Stomach (tissue), 9 donors: ENCODE measurements around the gene FAM114A1. TPM values are rescaled to one million over a fixed set of nuclear protein-coding genes. Genes with fewer than 3 reads are reported as not detected.

Experiments used
- DNase-seq, 2 donors: peaks; one replicate each; pipeline versions ENCODE4 v3.0.0 to v3.0.0-alpha.2; 2013 to 2019
- H3K27ac ChIP-seq, 5 donors: fragments of 200-600 bp in 4 of 5; sonication (generic) in 4 of 5; one replicate each; pipeline ENCODE4 v1.5.1; 2013 to 2019; ENCODE audit warnings: mild to moderate bottlenecking in 1 of 5, moderate library complexity in 1 of 5
- H3K27me3 ChIP-seq, 3 donors: fragments of 200-600 bp; sonication (generic); one replicate each; pipeline ENCODE4 v1.5.1; 2017 to 2019; ENCODE audit warnings: mixed run types in 1 of 3
- H3K36me3 ChIP-seq, 4 donors: fragments of 200-600 bp; sonication (generic); 1 replicate in 3 of 4; 2 replicates in 1 of 4; pipeline ENCODE4 v1.5.1; 2016 to 2019
- H3K4me1 ChIP-seq, 4 donors: fragments of 200-600 bp; sonication (generic); one replicate each; pipeline ENCODE4 v1.5.1; 2016 to 2019
- H3K4me3 ChIP-seq, 4 donors: fragments of 200-600 bp; sonication (generic) in 3 of 4; one replicate each; pipeline ENCODE4 v1.5.1; 2016 to 2019; ENCODE audit warnings: mild to moderate bottlenecking in 1 of 4
- H3K9me3 ChIP-seq, 4 donors: fragments of 200-600 bp; sonication (generic); one replicate each; pipeline ENCODE4 v1.5.1; 2016 to 2019
- CTCF ChIP-seq, 7 experiments: fragments of 450-650 bp in 4 of 7; fragments of 200-600 bp in 3 of 7; sonication (generic) in 3 of 7; IDR thresholded peaks; one replicate each; pipeline ENCODE4 v1.5.1; 2016 to 2019; ENCODE audit warnings: antibody characterized with exemption in 7 of 7, control low read depth in 2 of 7, mild to moderate bottlenecking in 1 of 7
- EP300 ChIP-seq: sonication (generic); formaldehyde crosslinking; IDR thresholded peaks from one replicate; pipeline ENCODE4 v1.6.1; 2017; ENCODE audit warnings: antibody characterized with exemption
- POLR2A ChIP-seq, 4 donors: fragments of 450-650 bp; IDR thresholded peaks; one replicate each; pipeline ENCODE4 v1.6.1; 2016; ENCODE audit warnings: antibody characterized with exemption in 4 of 4, control low read depth in 2 of 4, mild to moderate bottlenecking in 1 of 4, moderate library complexity in 1 of 4
- POLR2AphosphoS5 ChIP-seq, 3 donors: sonication (generic); formaldehyde crosslinking; IDR thresholded peaks; one replicate each; pipeline ENCODE4 v1.6.1; 2016; ENCODE audit warnings: antibody characterized with exemption in 3 of 3
- WGBS, 5 donors: extraction: QIAGEN DNeasy Blood & Tissue Kit in 3 of 5; methylation state at CpG; one replicate each; pipeline versions ENCODE4 v1.1.5 to v1.1.7; 2013 to 2018; 5-methylcytosine and 5-hydroxymethylcytosine counted together
- intact Hi-C: fragments of 100-400 bp; cut with DNase I; formaldehyde crosslinking; loops from one replicate; pipeline ENCODE4 v1.15.1; 2023; ENCODE audit warnings: low total_unique reads
- polyA plus RNA-seq, 3 donors: library from polyadenylated mRNA; stranded (reverse); fragments of 200-250 nt; gene quantifications; one replicate each; pipeline ENCODE4 v1.2.3, GENCODE V29; 2013
- total RNA-seq, 5 donors: library from RNA; depleted of rRNA; stranded (reverse); fragments of >200 nt; gene quantifications; one replicate each; pipeline versions ENCODE4 v1.1.0 to v1.2.3, GENCODE V29; 2014 to 2016
- donor health status: healthy with polysubstance abuse.
- donor health status: Bipolar disorder and iron deficiency.
- donor health status: healthy.

Gene FAM114A1
- total and polyA plus RNA-seq, 8 donors = 10.4 to 149 (median 47.9) TPM

DNA sequence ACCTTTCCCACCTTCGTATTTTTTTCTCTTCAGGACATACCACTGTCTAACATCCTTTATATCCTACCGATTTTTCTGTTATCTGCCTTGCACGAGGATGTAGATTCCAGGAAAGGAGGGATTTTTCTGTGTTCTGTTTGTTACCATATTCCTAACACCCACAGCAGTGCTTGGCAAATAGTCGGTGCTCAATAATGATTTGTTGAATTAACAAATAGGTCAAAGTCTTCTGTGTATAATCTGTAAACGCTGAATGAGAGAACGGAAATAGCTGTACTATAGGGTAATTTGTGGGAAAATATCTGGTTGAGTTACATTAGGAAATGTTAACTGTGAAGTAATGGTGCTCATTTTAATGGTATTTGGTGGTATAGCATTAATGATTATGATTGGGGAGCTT is 83.1 kb downstream of the FAM114A1 start:
- TF ChIP-seq CTCF (IDR thresholded peaks at IDR 0.05) (no peak), POLR2A (IDR thresholded peaks at IDR 0.05) (no peak)
- 24 to 46% (median 33%) methylated on average over 6 of the region's 6 CpGs for WGBS, 5 donors
- peaks cover 0 to 2% (median 1%) of the 10 kb centered on the region in 4 donors for H3K36me3 ChIP-seq
- intact Hi-C loops = no loop called here
- no peak overlapping the region for H3K4me3 ChIP-seq
- H3K4me1 ChIP-seq = peaks cover 0 to 39% (median 13%) of the 10 kb centered on the region in 4 donors
- DNase-seq = no peak
- H3K27ac ChIP-seq = peak overlapping the region in 1 of 5 donors; percentile 16
- no peaks in the 10 kb centered on the region for H3K9me3 ChIP-seq
- no peaks in the 10 kb centered on the region for H3K27me3 ChIP-seq

- 57 to 77% (median 67%) methylated on average over 2 of the region's 2 CpGs for WGBS, 5 donors
These were observed 84.0 kb downstream of the FAM114A1 start for GRCh38 chr4:38951598-38951997.

GRCh38 chr4:38952017-38952416 is 84.4 kb downstream of the FAM114A1 start:
- no peaks in the 10 kb centered on the region for H3K36me3 ChIP-seq
- peaks cover 0 to 30% (median 14%) of the 10 kb centered on the region in 4 donors for H3K4me1 ChIP-seq
- TF ChIP-seq POLR2AphosphoS5 (IDR thresholded peaks at IDR 0.05) = no peak
- TF ChIP-seq CTCF (IDR thresholded peaks at IDR 0.05) = no peak
- TF ChIP-seq POLR2A (IDR thresholded peaks at IDR 0.05) = no peak
- no peak for TF ChIP-seq EP300
- no peak for DNase-seq
- intact Hi-C loops = no loop called here
- no peak overlapping the region for H3K4me3 ChIP-seq
- no peaks in the 10 kb centered on the region for H3K27me3 ChIP-seq
- H3K9me3 ChIP-seq = no peaks in the 10 kb centered on the region
- 8 to 58% (median 25%) methylated on average over 1 of the region's 1 CpG for WGBS, 5 donors
- peak overlapping the region in 1 of 5 donors; percentile 16 for H3K27ac ChIP-seq

More at GRCh38 chr4:38951598-38951997, 84.0 kb downstream of the FAM114A1 start:
- peak overlapping the region in 2 of 5 donors; percentile 16 to 46 for H3K27ac ChIP-seq
- H3K4me1 ChIP-seq = peaks cover 0 to 34% (median 13%) of the 10 kb centered on the region in 4 donors
- DNase-seq = no peak
- H3K36me3 ChIP-seq = no peaks in the 10 kb centered on the region
- no peaks in the 10 kb centered on the region for H3K9me3 ChIP-seq
- intact Hi-C loops = no loop called here
- H3K27me3 ChIP-seq = no peaks in the 10 kb centered on the region
- no peak for TF ChIP-seq EP300
- no peak for TF ChIP-seq POLR2A (IDR thresholded peaks at IDR 0.05)
- no peak for TF ChIP-seq CTCF (IDR thresholded peaks at IDR 0.05)
- TF ChIP-seq POLR2AphosphoS5 (IDR thresholded peaks at IDR 0.05) = no peak
- no peak overlapping the region for H3K4me3 ChIP-seq

GRCh38 chr4:38954727-38955126 is 87.1 kb downstream of the FAM114A1 start:
- intact Hi-C loops = no loop called here

More at GRCh38 chr4:38954727-38955126, 87.1 kb downstream of the FAM114A1 start:
- TF ChIP-seq EP300 (no peak), POLR2AphosphoS5 (IDR thresholded peaks at IDR 0.05) (no peak), POLR2A (IDR thresholded peaks at IDR 0.05) (no peak), CTCF (IDR thresholded peaks at IDR 0.05) (no peak)
- no peaks in the 10 kb centered on the region for H3K27me3 ChIP-seq
- DNase-seq = no peak
- no peak overlapping the region for H3K4me3 ChIP-seq
- H3K9me3 ChIP-seq = no peaks in the 10 kb centered on the region
- no peak overlapping the region for H3K27ac ChIP-seq
- H3K36me3 ChIP-seq = no peaks in the 10 kb centered on the region
- H3K4me1 ChIP-seq = peaks cover 0 to 25% (median 4%) of the 10 kb centered on the region in 4 donors
